RKO (cell line): ENCODE measurements around the gene CNTROB.

ENCODE experiments used
- DNase-seq: peaks from one replicate; pipeline ENCODE4 v3.0.0-alpha.2; 2016; ENCODE audit warnings: low spot score

Gene CNTROB

DNA sequence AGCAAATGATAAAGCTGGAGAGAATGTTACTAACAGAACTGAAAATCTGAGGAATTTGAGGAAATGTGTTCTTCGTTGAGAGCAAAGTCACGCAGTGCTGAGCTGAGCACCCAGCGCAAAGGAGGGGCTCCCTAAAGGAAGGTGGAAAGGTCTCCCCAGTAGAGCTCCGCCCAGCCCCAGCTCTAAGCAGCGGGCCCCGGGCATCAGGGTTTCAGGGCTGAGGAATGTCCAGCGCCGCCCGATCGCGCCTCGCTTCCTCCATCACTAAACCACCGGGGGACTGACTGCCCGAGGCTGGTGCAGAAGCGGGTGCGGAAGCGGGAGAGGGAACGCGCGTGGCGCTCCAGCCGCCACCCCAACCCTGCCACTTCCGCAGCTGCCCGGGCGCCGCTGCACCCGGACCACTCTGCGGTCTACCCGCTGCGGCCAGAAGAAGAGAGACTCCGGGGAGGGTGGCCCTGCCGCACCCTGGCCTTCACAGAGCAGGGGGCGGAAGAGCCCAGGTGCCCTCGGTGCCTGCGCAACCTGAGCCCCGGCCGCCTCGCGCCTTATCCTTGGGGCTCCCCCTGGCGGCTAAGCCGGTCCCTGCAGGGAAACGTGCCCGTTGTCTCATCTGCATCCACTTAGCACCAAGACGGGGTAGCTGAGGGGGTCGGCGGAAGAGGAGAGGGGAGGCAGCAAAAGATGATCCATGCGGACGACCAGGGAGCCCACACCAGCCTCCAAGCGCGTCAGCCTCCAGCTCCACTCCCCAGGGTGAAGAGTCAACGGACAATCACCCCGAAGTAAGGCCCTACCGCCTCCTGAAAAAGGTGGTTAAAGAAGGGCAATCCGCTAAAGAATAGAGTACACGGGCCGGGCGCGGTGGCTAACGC lies 58.0 kb downstream of the CNTROB start:
- peak; percentile 75 for DNase-seq

- DNase-seq = no peak
Observed at GRCh38 chr17:7992516-7992915, 60.5 kb downstream of the CNTROB start.

DNA sequence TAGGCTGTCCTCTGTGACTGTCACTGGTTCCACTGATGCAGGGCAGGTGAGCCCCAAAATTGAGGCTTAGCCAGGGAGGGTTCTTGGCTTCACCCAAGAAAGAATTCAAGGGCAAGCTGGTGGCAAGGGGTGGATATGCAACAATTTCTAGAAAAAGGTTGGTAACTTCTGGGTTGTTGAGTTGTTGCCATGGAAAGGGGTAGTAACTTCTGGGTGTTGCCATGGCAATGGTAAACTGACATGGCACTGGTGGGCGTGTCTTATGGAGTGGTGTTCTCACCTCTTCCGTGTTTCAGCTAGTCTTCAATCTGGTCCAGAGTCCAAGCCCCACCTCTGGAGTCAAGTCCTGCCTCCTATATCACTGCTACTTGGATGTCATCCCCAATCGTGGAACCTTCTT lies 60.9 kb downstream of the CNTROB start:
- no peak for DNase-seq

DNA sequence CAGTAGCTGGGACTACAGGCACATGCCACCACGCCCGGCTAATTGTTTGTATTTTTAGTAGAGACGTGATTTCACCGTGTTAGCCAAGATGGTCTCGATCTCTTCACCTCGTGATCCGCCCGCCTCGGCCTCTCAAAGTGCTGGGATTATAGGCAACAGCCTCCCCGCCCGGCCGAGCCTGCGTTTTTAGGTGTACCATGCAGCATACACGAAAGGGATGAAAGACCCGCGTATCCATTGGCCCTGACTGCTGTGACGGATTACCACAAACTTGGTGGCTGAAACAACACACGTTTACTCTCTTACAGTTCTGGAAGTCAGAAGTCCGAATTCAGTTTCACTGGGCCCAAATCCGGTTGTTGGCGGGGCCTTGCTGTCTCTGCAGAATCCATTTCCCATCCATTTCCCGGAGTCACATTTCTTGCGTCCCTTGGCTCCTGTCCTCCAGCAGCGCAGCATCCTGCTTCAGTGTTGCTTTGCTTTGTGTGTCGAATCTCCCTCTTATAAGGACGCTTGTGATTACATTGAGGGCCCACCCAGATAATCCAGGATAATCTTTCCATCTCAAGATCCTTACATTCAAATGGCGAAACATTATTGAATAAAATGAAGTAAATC lies 62.1 kb downstream of the CNTROB start:
- DNase-seq = no peak

- no peak for DNase-seq
Observed at GRCh38 chr17:7995724-7996123, 63.7 kb downstream of the CNTROB start.

- peak; percentile 79 for DNase-seq
Observed at GRCh38 chr17:7997186-7997585, 65.2 kb downstream of the CNTROB start.
